SK-N-SH (cell line): Measurements from ENCODE around the gene PMP22. TPM values are rescaled to one million over a fixed set of nuclear protein-coding genes. Genes with fewer than 3 reads are reported as not detected.

Experiments
- CTCF ChIA-PET: fragments of 300-600, 350-600 bp; formaldehyde crosslinking; extraction: SDS; loops from one replicate; lab custom pipeline; 2021; lab: Yijun Ruan, JAX
- POLR2A ChIA-PET: fragments of 350-600 bp; sonication (Branson Sonifier 250); formaldehyde crosslinking; extraction: SDS; loops from one replicate; lab custom pipeline; 2020; ENCODE audit warnings: antibody characterized with exemption, inconsistent platforms; lab: Yijun Ruan, JAX
- DNase-seq: peaks from one replicate; pipeline ENCODE4 v3.0.0; 2012
- H2AFZ ChIP-seq: fragments of 200-600 bp; sonication (generic); 2 replicates; pipeline ENCODE4 v1.8.1; 2016; ENCODE audit warnings: antibody characterized with exemption, mild to moderate bottlenecking, low read depth
- H3F3A ChIP-seq: fragments of 200-600 bp; sonication (generic); replicated peaks from 2 replicates; pipeline ENCODE3; 2016; ENCODE audit warnings: antibody characterized with exemption, mild to moderate bottlenecking; ENCODE audit not compliant: insufficient read depth
- H3K27ac ChIP-seq, 2 experiments: fragments of 200-500 bp in 1 of 2; fragments of 200-600 bp in 1 of 2; sonication (Bioruptor generic) in 1 of 2; sonication (generic), shearing (Covaris generic) in 1 of 2; 2 replicates each; pipeline versions ENCODE4 v1.5.1 to v1.6.1; 2014 to 2016; ENCODE audit warnings: low read depth in 2 of 2, inconsistent platforms in 1 of 2, low read length in 1 of 2, mild to moderate bottlenecking in 1 of 2, mixed read lengths in 1 of 2
- H3K27me3 ChIP-seq: fragments of 200-600 bp; sonication (generic), shearing (Covaris generic); 2 replicates; pipeline ENCODE4 v1.6.1; 2016; ENCODE audit warnings: mixed run types; ENCODE audit not compliant: insufficient read depth
- H3K36me3 ChIP-seq, 2 experiments: fragments of 200-500 bp in 1 of 2; fragments of 200-600 bp in 1 of 2; sonication (Bioruptor generic) in 1 of 2; sonication (generic) in 1 of 2; replicated peaks in 1 of 2; 2 replicates each; pipeline versions ENCODE3 to v1.5.1; 2014 to 2016; ENCODE audit warnings: low read length in 1 of 2, mild to moderate bottlenecking in 1 of 2; ENCODE audit not compliant: insufficient read depth in 2 of 2, control insufficient read depth in 1 of 2
- H3K4me1 ChIP-seq, 2 experiments: fragments of 200-500 bp in 1 of 2; fragments of 200-600 bp in 1 of 2; sonication (Bioruptor generic) in 1 of 2; sonication (generic), shearing (Covaris generic) in 1 of 2; 2 replicates each; pipeline versions ENCODE4 v1.5.1 to v1.6.1; 2014 to 2016; ENCODE audit warnings: low read depth in 1 of 2, low read length in 1 of 2, mixed run types in 1 of 2; ENCODE audit not compliant: insufficient read depth in 2 of 2, control insufficient read depth in 1 of 2
- H3K4me2 ChIP-seq: fragments of 200-600 bp; sonication (generic), shearing (Covaris generic); 2 replicates; pipeline ENCODE4 v1.6.1; 2017; ENCODE audit warnings: mixed run types
- H3K4me3 ChIP-seq, 2 experiments: fragments of 200-500 bp in 1 of 2; fragments of 200-600 bp in 1 of 2; sonication (Bioruptor generic) in 1 of 2; sonication (generic), shearing (Covaris generic) in 1 of 2; 2 replicates each; pipeline versions ENCODE4 v1.5.1 to v1.8.1; 2014 to 2016; ENCODE audit warnings: low read depth in 2 of 2, inconsistent platforms in 1 of 2, low read length in 1 of 2, mild to moderate bottlenecking in 1 of 2, mixed read lengths in 1 of 2, moderate library complexity in 1 of 2
- H3K79me2 ChIP-seq: fragments of 200-600 bp; sonication (generic); 2 replicates; pipeline ENCODE4 v1.8.1; 2017; ENCODE audit warnings: mild to moderate bottlenecking; ENCODE audit not compliant: insufficient read depth
- H3K9ac ChIP-seq: fragments of 200-600 bp; sonication (generic); 2 replicates; pipeline ENCODE4 v1.6.1; 2017; ENCODE audit warnings: mixed run types
- H3K9me2 ChIP-seq: fragments of 200-600 bp; sonication (generic); 2 replicates; pipeline ENCODE4 v1.6.1; 2017; ENCODE audit warnings: mixed run types
- H3K9me3 ChIP-seq: fragments of 200-600 bp; sonication (generic); 2 replicates; pipeline ENCODE4 v1.6.1; 2017; ENCODE audit warnings: mixed run types, mild to moderate bottlenecking, moderate library complexity
- H4K20me1 ChIP-seq: fragments of 200-600 bp; sonication (generic); 2 replicates; pipeline ENCODE4 v1.6.1; 2017; ENCODE audit warnings: mild to moderate bottlenecking, mixed run types; ENCODE audit not compliant: insufficient read depth
- EP300 ChIP-seq, 2 experiments: IDR thresholded peaks; 2 replicates each; pipeline versions ENCODE4 v1.4.0 to v1.6.1; 2012; ENCODE audit warnings: borderline replicate concordance in 1 of 2, low read depth in 1 of 2, low read length in 1 of 2
- FOSL2 ChIP-seq: IDR thresholded peaks from 2 replicates; pipeline ENCODE4 v1.4.0; 2012; ENCODE audit warnings: low read depth, mild to moderate bottlenecking, moderate library complexity, borderline replicate concordance
- FOXJ3 ChIP-seq: sonication (generic); formaldehyde crosslinking; IDR thresholded peaks from 2 replicates; pipeline ENCODE4 v1.5.1; 2020; ENCODE audit warnings: mild to moderate bottlenecking, missing genetic modification reagents
- JUND ChIP-seq: IDR thresholded peaks from 2 replicates; pipeline ENCODE4 v1.4.0; 2012
- MEF2A ChIP-seq: IDR thresholded peaks from 2 replicates; pipeline ENCODE4 v1.4.0; 2012; ENCODE audit warnings: low read depth, borderline replicate concordance
- NFIC ChIP-seq: IDR thresholded peaks from 2 replicates; pipeline ENCODE4 v1.4.0; 2012; ENCODE audit warnings: borderline replicate concordance
- NRF1 ChIP-seq: IDR thresholded peaks from 2 replicates; pipeline ENCODE4 v1.6.1; 2012; ENCODE audit warnings: low read depth, mild to moderate bottlenecking, low read length
- RXRA ChIP-seq: IDR thresholded peaks from 2 replicates; pipeline ENCODE4 v1.4.0; 2012; ENCODE audit warnings: low read depth, mild to moderate bottlenecking, borderline replicate concordance
- SIN3A ChIP-seq: IDR thresholded peaks from 2 replicates; pipeline ENCODE4 v1.6.1; 2012; ENCODE audit warnings: low read depth, mild to moderate bottlenecking, low read length, moderate library complexity, borderline replicate concordance
- TCF12 ChIP-seq: IDR thresholded peaks from 2 replicates; pipeline ENCODE4 v1.4.0; 2012
- TEAD4 ChIP-seq: IDR thresholded peaks from 2 replicates; pipeline ENCODE4 v1.4.0; 2012; ENCODE audit warnings: mild to moderate bottlenecking, borderline replicate concordance; ENCODE audit not compliant: insufficient read depth
- YY1 ChIP-seq: IDR thresholded peaks from 2 replicates; pipeline ENCODE4 v1.4.0; 2012; ENCODE audit warnings: low read depth, mild to moderate bottlenecking
- WGBS: methylation state at CpG from one replicate; pipeline ENCODE4 v1.1.6; 2017; ENCODE audit warnings: low lambda C conversion rate; 5-methylcytosine and 5-hydroxymethylcytosine counted together
- polyA plus RNA-seq, 3 experiments: library from polyadenylated mRNA; depleted of rRNA; stranded (reverse); fragments of >200 nt; gene quantifications; 2 replicates each; pipeline ENCODE4 v1.2.3, GENCODE V29; 2012
- TF ChIP-seq, protein P1 (sequence below): fragments of 200-600 bp; sonication (generic); IDR thresholded peaks from 2 replicates; pipeline ENCODE4 v1.6.1; 2017; ENCODE audit warnings: antibody characterized with exemption, mild to moderate bottlenecking, moderate library complexity
- TF ChIP-seq, protein P2 (sequence below): IDR thresholded peaks from 2 replicates; pipeline ENCODE4 v1.4.0; 2012; ENCODE audit warnings: low read depth
- TF ChIP-seq, protein P3 (sequence below): IDR thresholded peaks from 2 replicates; pipeline ENCODE4 v1.4.0; 2012; ENCODE audit warnings: low read depth, borderline replicate concordance
- TF ChIP-seq, protein P4 (sequence below): fragments of 150-350 bp; IDR thresholded peaks from 2 replicates; pipeline ENCODE4 v1.6.1; 2016; ENCODE audit warnings: mild to moderate bottlenecking, low read depth, low read length
- TF ChIP-seq, protein P5 (sequence below): IDR thresholded peaks from 2 replicates; pipeline ENCODE4; 2012
- TF ChIP-seq, protein P6 (sequence below): fragments of 150-350 bp; IDR thresholded peaks from 2 replicates; pipeline ENCODE4 v1.6.1; 2017; ENCODE audit warnings: antibody characterized with exemption, low read length, low read depth, borderline replicate concordance
- TF ChIP-seq, protein P7 (sequence below): IDR thresholded peaks from 2 replicates; pipeline ENCODE4 v1.6.1; 2012; ENCODE audit warnings: mild to moderate bottlenecking, low read depth, low read length, moderate library complexity

PMP22 gene
- polyA plus RNA-seq, 1 of the 3 experiments (the other 2 are of a cell fraction): 82.5 TPM

DNA sequence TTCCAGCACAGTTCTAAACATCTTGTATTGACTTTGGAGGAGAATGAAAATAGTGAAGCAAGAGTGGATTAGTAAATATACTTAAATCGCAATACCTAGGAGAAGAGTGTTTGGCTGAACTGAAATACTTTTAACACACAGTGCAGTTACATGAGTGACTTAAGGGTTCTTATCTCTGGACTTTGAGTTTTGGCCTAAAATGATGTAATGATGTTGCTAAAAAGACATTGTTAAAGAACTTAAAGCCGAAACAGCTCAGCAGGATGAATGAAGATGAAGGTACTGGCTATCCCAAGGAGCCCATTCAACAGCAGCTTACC is 28.1 kb downstream of the PMP22 start (continued):
- TF ChIP-seq, protein P1, sequence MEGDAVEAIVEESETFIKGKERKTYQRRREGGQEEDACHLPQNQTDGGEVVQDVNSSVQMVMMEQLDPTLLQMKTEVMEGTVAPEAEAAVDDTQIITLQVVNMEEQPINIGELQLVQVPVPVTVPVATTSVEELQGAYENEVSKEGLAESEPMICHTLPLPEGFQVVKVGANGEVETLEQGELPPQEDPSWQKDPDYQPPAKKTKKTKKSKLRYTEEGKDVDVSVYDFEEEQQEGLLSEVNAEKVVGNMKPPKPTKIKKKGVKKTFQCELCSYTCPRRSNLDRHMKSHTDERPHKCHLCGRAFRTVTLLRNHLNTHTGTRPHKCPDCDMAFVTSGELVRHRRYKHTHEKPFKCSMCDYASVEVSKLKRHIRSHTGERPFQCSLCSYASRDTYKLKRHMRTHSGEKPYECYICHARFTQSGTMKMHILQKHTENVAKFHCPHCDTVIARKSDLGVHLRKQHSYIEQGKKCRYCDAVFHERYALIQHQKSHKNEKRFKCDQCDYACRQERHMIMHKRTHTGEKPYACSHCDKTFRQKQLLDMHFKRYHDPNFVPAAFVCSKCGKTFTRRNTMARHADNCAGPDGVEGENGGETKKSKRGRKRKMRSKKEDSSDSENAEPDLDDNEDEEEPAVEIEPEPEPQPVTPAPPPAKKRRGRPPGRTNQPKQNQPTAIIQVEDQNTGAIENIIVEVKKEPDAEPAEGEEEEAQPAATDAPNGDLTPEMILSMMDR: no peak

DNA sequence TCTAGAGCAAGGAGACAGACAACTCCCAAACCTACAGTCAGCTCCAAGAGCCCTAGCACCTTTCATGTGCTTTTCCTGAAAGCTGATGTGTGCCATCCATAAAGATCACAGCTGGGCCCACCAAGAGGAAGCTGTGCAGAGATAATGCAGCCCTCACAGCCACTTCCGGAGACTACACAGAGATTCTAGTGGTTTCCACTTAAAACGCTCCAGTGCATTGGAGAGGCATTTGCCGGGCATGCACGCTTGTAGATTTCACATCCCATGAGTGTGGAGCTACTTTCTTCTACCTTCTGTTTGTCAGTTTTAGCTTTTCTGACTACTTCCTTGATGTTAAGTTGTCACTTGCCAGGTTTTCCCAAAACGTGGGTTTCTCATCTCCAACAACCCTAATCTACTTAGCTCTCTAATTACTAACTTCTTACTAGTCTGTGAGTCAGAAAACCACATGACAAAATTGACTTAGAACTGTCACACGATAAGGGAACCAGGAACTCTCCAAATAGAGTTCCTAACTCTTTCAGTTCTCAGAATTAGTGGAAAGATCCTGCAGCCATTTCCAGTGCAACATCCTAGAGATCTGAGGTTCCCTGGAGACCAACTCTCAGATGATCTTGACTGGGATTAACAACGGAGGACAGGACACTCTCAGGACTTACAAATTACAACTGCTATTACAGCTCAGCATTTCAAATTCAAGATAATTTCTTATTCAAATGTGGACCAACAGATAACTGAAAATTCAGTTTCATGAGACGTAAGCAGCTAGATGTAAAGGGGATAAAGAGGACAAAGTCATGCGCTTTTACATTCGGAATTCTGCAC is 28.6 kb downstream of the PMP22 start:
- Histone ChIP-seq H3K4me3 (no peak overlapping the region), H3K9me2 (no peaks in the 10 kb centered on the region), H3K27me3 (no peaks in the 10 kb centered on the region), H3K9me3 (no peaks in the 10 kb centered on the region), H3K9ac (no peak overlapping the region), H3K4me1 (no peaks in the 10 kb centered on the region), H3K4me2 (no peak overlapping the region), H3F3A (peaks cover 3% of the 10 kb centered on the region), H3K36me3 (peaks cover 32 to 67% of the 10 kb centered on the region in 2 experiments), H4K20me1 (no peaks in the 10 kb centered on the region), H3K27ac (no peak overlapping the region), H2AFZ (no peak overlapping the region), H3K79me2 (no peaks in the 10 kb centered on the region; the same call in 1 of the 2 replicates)
- ChIA-PET POLR2A (interaction anchor here (0.5 kb wide), 1 partner anchor 997 kb away, joined by 3 read pairs; no protein-coding TSS in a partner anchor), CTCF (interaction anchor here (1.0 to 2.2 kb wide), 3 partner anchors 11 to 22 kb away, joined by 3 to 5 read pairs (median 4); no protein-coding TSS in a partner anchor)
- TF ChIP-seq NRF1 (no peak), RXRA (no peak), FOXJ3 (CRISPR knock-in tag) (no peak), SIN3A (no peak), NFIC (no peak), JUND (no peak), MEF2A (no peak), TCF12 (no peak), FOSL2 (no peak), TEAD4 (no peak), EP300 (IDR thresholded peaks at IDR 0.05; ENCODE audit: borderline replicate concordance in 1 of 2, low read depth in 1 of 2, low read length in 1 of 2) (no peak), YY1 (no peak)
- TF ChIP-seq, protein P2, sequence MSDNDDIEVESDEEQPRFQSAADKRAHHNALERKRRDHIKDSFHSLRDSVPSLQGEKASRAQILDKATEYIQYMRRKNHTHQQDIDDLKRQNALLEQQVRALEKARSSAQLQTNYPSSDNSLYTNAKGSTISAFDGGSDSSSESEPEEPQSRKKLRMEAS: no peak
- TF ChIP-seq, protein P3, sequence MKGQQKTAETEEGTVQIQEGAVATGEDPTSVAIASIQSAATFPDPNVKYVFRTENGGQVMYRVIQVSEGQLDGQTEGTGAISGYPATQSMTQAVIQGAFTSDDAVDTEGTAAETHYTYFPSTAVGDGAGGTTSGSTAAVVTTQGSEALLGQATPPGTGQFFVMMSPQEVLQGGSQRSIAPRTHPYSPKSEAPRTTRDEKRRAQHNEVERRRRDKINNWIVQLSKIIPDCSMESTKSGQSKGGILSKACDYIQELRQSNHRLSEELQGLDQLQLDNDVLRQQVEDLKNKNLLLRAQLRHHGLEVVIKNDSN: no peak
- TF ChIP-seq, protein P4, sequence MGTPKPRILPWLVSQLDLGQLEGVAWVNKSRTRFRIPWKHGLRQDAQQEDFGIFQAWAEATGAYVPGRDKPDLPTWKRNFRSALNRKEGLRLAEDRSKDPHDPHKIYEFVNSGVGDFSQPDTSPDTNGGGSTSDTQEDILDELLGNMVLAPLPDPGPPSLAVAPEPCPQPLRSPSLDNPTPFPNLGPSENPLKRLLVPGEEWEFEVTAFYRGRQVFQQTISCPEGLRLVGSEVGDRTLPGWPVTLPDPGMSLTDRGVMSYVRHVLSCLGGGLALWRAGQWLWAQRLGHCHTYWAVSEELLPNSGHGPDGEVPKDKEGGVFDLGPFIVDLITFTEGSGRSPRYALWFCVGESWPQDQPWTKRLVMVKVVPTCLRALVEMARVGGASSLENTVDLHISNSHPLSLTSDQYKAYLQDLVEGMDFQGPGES: no peak
- TF ChIP-seq, protein P5, sequence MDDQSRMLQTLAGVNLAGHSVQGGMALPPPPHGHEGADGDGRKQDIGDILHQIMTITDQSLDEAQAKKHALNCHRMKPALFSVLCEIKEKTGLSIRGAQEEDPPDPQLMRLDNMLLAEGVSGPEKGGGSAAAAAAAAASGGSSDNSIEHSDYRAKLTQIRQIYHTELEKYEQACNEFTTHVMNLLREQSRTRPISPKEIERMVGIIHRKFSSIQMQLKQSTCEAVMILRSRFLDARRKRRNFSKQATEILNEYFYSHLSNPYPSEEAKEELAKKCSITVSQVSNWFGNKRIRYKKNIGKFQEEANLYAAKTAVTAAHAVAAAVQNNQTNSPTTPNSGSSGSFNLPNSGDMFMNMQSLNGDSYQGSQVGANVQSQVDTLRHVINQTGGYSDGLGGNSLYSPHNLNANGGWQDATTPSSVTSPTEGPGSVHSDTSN: no peak
- TF ChIP-seq, protein P6, sequence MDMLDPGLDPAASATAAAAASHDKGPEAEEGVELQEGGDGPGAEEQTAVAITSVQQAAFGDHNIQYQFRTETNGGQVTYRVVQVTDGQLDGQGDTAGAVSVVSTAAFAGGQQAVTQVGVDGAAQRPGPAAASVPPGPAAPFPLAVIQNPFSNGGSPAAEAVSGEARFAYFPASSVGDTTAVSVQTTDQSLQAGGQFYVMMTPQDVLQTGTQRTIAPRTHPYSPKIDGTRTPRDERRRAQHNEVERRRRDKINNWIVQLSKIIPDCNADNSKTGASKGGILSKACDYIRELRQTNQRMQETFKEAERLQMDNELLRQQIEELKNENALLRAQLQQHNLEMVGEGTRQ: no peak
- TF ChIP-seq, protein P7, sequence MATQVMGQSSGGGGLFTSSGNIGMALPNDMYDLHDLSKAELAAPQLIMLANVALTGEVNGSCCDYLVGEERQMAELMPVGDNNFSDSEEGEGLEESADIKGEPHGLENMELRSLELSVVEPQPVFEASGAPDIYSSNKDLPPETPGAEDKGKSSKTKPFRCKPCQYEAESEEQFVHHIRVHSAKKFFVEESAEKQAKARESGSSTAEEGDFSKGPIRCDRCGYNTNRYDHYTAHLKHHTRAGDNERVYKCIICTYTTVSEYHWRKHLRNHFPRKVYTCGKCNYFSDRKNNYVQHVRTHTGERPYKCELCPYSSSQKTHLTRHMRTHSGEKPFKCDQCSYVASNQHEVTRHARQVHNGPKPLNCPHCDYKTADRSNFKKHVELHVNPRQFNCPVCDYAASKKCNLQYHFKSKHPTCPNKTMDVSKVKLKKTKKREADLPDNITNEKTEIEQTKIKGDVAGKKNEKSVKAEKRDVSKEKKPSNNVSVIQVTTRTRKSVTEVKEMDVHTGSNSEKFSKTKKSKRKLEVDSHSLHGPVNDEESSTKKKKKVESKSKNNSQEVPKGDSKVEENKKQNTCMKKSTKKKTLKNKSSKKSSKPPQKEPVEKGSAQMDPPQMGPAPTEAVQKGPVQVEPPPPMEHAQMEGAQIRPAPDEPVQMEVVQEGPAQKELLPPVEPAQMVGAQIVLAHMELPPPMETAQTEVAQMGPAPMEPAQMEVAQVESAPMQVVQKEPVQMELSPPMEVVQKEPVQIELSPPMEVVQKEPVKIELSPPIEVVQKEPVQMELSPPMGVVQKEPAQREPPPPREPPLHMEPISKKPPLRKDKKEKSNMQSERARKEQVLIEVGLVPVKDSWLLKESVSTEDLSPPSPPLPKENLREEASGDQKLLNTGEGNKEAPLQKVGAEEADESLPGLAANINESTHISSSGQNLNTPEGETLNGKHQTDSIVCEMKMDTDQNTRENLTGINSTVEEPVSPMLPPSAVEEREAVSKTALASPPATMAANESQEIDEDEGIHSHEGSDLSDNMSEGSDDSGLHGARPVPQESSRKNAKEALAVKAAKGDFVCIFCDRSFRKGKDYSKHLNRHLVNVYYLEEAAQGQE: no peak
- 79% methylated on average over 10 of the region's 10 CpGs for WGBS
- no peak for DNase-seq
